Epithelial cell of proximal tubule (primary cell): ENCODE measurements around the gene C5orf63. TPM values are rescaled to one million over a fixed set of nuclear protein-coding genes. Genes with fewer than 3 reads are reported as not detected.

Source experiments
- DNase-seq: peaks from one replicate; pipeline ENCODE4 v3.0.0-alpha.2; 2011; ENCODE audit warnings: low read depth
- H3K4me3 ChIP-seq: 2 replicates; pipeline ENCODE4 v1.5.1; 2011; ENCODE audit warnings: low read depth, mild to moderate bottlenecking, low read length
- total RNA-seq: library from RNA; depleted of rRNA; stranded (reverse); fragments of >200 nt; gene quantifications from 2 replicates; pipeline ENCODE4 v1.2.3, GENCODE V29; 2015
- TF ChIP-seq, protein P1 (sequence below): conservative IDR thresholded peaks from 2 replicates; pipeline ENCODE4 v1.5.1; 2012; ENCODE audit warnings: low read depth, mild to moderate bottlenecking, low read length

C5orf63 gene
- total RNA-seq, 1 donor from 2014 or later: 4.6 TPM

DNA sequence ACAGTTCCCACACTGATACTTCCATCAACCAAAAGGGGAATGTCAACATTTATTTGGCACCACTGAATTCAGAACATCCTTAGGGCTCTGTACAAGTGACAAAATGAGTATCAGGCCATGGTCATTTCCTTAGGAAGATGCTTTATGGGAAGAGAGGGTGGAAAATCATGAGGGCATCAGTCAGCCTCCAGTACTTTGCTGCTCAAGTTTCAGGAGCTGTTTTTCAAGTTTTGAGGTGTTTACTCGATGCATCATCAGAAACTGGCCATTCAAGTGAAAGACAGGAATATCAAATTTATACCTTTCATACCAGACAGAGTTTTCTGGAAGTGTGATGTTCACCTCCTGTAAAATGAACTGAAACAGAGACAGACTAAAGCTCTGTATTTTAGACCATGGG is 21.7 kb downstream of the C5orf63 start:
- TF ChIP-seq, protein P1, sequence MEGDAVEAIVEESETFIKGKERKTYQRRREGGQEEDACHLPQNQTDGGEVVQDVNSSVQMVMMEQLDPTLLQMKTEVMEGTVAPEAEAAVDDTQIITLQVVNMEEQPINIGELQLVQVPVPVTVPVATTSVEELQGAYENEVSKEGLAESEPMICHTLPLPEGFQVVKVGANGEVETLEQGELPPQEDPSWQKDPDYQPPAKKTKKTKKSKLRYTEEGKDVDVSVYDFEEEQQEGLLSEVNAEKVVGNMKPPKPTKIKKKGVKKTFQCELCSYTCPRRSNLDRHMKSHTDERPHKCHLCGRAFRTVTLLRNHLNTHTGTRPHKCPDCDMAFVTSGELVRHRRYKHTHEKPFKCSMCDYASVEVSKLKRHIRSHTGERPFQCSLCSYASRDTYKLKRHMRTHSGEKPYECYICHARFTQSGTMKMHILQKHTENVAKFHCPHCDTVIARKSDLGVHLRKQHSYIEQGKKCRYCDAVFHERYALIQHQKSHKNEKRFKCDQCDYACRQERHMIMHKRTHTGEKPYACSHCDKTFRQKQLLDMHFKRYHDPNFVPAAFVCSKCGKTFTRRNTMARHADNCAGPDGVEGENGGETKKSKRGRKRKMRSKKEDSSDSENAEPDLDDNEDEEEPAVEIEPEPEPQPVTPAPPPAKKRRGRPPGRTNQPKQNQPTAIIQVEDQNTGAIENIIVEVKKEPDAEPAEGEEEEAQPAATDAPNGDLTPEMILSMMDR: no peak
- no peak for DNase-seq
- no peak overlapping the region for H3K4me3 ChIP-seq

DNA sequence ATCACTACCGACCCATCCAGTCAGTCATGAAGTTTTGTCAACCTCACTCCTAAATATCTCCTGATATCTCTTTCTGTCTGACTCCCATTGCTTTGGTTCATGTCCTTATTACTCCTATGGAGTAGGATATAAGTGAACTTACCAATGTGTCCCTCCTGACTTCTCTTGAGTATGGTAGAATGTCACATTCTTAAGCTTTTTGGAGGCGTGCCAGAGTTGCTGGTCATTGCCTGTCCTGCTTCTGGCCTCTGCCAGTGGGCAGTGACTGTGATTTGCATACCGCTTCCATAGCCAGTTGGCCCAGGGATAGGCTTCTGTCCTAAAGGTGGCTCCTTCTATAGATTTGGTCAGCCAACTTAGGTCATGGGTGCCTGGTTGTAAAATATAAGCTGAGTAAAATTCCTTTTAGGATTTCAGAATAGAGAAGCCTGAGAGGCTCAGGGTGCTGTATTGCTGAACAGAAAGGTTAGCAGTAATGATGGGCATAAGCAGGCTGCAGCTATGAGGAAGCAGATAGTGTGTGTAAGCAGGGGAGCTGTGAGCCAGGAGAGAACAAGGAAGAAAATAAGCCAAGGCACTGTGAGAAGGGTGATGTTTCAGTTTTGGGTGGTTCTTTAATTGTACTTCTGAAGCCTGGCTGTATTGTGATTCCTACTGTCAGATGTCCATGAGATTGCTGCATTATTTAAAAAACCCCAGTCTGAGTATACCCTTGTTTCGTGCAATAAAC is 26.8 kb downstream of the C5orf63 start:
- TF ChIP-seq, protein P1: no peak
- DNase-seq: no peak
- no peak overlapping the region for H3K4me3 ChIP-seq

DNA sequence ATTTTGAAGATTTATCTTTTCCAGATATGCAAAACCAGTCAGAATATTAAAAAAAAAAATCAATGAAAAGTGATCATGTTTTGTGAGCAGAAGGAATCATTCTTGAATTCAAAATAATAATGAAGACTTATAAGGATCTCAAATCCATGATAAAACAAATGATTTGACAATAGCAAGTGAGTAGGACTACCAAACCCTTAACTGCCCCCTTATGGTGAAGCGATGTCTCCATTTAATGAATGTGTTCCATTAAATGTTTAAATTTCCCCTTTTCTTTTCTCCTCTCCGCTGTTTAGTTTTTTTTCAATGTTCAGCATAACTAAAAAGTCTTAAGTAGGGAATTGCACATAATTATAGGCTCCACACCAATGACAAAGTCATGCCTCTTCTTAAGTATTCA is 30.7 kb downstream of the C5orf63 start:
- DNase-seq: no peak
- no peak overlapping the region for H3K4me3 ChIP-seq
- TF ChIP-seq, protein P1: no peak

DNA sequence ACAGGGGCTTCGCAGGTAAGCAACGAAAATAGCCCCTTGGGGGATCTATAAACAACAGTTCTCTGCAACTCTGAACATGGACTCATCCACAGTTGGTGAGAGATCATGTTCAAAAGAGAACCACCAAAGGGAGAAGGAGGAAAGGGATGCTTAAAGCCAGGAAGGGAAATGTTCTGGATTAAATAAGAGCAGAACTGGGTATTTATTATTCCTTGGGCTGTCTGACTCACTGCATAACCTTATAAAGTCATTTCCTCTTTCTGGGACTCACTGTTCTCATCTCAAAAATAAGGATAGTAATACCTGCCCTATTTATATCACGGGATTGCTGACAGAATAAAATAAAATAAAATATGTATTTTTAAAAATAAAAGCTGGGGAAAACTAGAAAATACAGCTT is 31.7 kb downstream of the C5orf63 start:
- DNase-seq: no peak
- TF ChIP-seq, protein P1: no peak
- no peak overlapping the region for H3K4me3 ChIP-seq

DNA sequence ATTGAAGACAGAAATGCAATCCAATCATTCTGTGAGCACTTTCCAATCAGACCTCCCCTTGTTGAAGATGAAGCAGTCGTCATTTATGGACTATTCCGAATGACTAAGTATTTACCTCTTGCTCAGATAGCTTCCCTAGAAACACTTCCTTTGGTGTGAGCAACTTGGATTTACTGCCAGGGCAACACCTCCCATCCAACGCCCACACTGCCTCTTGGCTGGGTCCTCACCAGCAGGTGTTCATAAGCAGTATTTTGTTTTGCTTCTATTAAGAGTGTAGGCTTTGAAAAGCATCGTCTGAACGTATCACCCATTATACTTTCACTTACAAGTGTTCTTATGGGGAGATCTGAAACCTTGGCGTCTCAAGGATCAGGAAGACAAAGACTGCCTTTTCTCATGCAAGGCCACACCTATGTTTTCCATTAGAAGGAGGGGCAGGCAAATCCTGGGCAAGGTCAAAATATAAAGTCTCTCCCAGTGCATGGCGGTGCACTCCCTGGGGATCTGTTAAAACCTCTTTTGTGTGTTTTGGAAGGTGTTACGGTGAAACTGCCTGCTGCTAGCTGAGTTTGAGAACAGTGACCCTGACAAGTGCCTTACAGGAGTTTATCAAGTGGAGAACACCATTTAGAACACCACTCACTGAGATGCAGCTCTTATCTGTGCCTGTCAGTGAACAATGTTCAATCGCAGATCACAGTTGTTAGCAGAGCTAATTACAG is 32.3 kb downstream of the C5orf63 start:
- DNase-seq: no peak
- no peak overlapping the region for H3K4me3 ChIP-seq

DNA sequence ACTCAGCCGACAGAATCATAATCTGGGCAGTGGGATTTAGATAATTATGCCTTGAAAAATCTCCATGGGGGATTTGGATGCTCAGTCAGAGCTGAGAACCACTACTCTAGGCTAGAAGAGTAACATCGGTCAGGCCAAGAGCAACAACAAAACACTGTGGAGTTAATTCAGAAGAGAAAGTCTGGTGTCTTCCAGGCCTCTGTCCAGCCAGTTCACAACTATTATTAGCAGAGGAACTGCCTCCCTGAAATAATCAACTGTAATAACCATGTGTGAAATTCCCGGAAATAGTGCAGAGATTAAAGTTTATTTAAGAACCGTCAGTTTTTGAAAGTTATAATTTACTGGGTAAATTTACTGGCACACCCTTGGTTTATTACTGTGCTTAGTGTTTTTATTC is 34.8 kb downstream of the C5orf63 start:
- no peak for DNase-seq
- TF ChIP-seq, protein P1: no peak
- H3K4me3 ChIP-seq: no peak overlapping the region

More for the DNA sequence above, 32.3 kb downstream of the C5orf63 start:
- TF ChIP-seq, protein P1: no peak
